Cardiac septum (tissue), 1 donor: Measurements from ENCODE around the gene MPND. TPM values are rescaled to one million over a fixed set of nuclear protein-coding genes. Genes with fewer than 3 reads are reported as not detected.
A peak's percentile ranks its signal among the peaks of the same experiment; 100 is the strongest.

Experiments
- DNase-seq: peaks from one replicate; pipeline ENCODE4 v3.0.0-alpha.2; 2020; ENCODE audit warnings: low spot score
- intact Hi-C: fragments of 100-400 bp; cut with DNase I; formaldehyde crosslinking; loops from one replicate; pipeline ENCODE4 v1.14.0; 2022
- total RNA-seq: library from RNA; stranded (reverse); fragmentation: NEBNext Ultra II Directional; extraction: Animal tissue kit (Norgen Biotek cat#: 25700); gene quantifications from one replicate; pipeline ENCODE4 v1.2.1, GENCODE V29; 2021
- donor health status: DM: no; HTN: no; CAD: no.

Gene MPND
- total RNA-seq, 1 donor from 2014 or later = 14.9 TPM

DNA sequence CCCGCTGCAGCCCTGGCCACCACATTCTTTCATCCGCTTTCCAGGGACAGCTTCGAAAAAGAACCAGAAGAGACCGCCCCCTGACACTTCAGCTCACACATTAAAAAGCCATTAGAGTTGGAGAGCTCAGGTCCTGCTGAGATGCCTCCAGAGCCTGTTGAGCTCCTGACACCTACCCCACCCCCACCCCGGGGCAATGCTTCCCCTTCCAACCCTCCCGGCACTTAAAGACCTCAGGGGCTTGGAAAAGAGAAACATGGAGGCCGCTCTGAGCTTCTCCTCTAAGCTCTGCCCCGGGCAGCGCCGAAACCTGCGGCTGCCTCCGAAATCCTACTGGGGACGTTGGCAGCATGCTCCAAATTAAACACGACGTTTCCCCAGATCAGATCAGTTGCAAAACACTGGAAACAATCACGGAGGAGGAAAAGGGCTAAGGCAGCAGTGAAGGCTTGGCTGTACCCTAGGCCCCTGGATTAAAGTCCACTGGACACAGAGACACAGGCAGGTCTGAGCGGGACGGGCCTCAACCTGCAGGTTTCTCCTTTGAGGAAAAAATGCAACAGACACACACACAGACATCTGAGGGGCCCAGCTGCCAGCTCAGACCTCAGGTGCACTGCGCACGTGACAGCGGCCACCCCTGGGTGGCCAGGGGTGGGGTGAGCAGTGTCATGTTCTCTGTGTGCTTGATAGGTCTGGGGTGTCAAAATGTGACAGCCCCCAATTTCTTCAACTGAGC lies 47.4 kb downstream of the MPND start:
- intact Hi-C loops = no loop called here
- no peak for DNase-seq

DNA sequence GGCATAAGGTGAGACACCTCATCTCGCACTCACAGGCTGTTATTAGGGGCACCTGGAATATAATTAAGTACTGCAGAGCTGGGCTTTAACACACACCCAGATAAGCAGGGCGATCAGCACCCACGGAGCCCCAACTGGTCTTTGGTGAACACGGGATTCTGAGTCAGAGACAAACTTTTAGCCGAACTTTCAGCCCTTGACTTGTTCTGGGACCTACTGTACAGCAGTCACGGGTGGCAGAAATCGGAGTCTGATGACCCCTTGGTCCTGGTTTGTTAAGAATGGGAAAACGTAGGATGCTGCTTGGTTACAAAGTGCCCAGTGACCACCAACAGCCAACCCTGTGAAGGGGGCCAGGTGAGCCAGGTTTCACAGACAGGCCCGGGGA lies 47.9 kb downstream of the MPND start:
- intact Hi-C loops = no loop called here

DNA sequence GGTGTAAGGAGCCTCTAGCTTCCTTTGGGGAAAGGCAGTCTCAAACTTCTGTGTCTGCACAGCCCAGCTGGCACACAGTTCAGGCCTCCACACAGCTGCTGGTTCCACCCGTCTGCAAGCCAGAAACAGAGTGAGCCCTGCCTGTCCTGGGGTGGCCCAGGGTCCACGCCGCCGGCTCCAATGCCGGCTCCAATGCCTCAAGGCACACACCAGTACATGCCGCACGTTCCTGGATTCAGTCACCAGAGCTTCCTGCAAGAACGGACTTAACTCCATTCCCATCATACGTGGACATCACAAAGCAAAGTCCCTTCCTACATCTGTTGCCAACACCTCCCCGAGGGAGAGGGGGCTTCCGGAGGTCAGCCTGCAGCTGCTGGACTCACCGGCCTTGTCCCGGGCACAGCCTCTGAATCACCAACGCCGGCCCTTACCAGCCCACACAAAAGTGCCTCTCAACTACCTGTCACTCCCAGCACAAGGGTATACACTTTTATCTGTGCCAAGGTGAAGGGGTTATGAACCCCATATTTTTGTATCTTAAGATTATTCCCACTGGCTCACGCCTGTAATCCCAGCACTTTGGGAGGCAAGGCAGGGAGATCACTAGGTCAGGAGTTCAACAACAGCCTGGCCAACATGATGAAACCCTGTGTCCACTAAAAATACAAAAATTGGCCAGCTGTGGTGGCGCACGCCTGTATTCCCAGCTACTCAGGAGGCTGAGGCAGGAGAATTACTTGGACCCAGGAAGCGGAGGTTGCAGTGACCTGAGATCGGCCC lies 48.5 kb downstream of the MPND start:
- intact Hi-C loops = no loop called here
- DNase-seq = no peak

More for the DNA sequence above, 47.9 kb downstream of the MPND start:
- no peak for DNase-seq

DNA sequence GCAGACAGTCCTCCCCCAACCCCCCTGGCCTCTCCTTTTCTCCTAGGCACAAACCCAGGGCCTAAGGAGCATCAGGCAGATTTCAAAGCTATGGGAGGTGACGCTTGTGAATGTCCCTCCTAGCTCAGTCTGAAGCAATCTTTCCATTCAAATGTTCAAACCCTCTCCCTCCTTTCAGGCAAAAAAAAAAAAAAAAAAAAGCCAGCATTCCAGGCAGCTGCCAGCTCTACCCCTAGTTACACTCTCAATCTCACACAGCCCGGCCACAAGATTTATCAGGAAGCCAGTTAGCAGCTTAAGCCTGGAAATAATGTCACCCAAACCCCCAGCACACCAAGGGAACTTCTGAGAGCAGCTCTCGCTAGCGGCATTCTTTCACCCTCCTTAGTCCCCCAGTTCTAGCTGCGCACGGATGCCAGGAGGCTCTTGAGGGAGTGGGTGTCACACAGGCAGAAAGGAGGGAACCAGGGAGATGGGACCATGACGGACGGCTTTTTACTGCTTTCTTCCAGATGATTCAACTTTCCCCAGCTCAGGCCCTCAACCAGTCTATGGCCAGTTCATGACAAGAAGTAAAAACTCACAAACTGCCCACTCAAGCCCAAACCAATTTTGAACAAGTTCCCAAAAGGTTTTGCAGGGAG lies 50.7 kb downstream of the MPND start:
- intact Hi-C loops = no loop called here
- no peak for DNase-seq

DNA sequence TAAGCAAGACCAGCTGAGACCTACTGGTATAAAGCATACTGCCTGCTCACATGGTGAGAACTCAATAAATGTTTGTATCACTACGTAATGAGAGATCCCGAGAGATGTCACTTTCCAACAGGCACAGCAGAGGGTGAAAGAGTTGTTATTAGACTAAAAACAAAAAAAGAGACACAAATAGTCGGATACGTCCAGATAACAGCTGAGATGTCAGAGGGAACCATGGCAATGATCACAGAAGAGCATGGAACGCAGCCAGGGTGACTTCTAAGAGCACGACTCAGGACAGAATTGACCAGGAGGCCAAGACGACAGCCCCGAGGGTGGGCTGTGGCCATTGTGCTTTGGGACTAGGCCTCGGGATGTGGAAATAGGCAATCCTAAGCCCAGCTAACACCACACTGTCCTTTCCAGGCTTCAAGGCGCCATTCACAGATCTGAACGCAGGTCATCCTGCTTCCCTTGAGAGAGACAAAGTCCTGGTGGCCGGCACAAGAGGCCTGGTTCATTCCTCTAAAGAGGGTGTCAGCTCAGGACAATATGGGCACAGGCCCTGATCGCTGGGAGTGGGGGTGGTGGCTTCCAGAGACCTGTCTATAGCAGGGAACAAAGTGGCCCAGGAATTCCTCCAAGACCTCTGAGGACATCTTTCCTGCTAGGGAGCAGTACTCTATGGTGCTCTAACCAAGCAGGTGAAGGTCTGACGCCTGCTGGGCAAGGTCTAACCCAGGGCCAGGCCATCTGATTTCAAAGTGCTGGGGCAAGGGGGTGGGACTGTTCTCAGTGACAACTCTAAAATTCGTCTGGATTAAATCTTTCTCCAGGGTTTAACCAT lies 53.8 kb downstream of the MPND start:
- intact Hi-C loops = loop anchor here (5.0 kb wide), 1 partner anchor 45 kb away; no protein-coding TSS in a partner anchor
- no peak for DNase-seq

DNA sequence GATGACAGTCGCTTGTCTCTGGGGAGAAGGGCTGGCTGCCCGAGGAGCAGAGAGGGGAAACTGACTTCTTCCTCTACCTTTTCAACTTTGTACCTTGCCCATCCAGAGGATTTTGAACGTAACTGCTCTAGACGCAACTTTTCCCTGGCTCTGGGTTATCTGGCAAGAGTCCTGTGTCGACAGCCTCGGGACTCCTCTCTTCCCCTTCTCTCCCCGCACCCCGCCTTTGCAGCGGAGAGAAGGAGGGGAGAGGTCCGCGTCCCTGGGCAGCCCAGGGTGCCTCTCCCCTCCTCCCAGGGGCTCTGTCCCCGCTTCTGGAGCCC lies 56.4 kb downstream of the MPND start:
- no peak for DNase-seq
- intact Hi-C loops = loop anchor here (5.0 kb wide), 5 partner anchors 32 to 152 kb away; partner anchors contain the start of genes MPND, UBXN6 and YJU2

DNA sequence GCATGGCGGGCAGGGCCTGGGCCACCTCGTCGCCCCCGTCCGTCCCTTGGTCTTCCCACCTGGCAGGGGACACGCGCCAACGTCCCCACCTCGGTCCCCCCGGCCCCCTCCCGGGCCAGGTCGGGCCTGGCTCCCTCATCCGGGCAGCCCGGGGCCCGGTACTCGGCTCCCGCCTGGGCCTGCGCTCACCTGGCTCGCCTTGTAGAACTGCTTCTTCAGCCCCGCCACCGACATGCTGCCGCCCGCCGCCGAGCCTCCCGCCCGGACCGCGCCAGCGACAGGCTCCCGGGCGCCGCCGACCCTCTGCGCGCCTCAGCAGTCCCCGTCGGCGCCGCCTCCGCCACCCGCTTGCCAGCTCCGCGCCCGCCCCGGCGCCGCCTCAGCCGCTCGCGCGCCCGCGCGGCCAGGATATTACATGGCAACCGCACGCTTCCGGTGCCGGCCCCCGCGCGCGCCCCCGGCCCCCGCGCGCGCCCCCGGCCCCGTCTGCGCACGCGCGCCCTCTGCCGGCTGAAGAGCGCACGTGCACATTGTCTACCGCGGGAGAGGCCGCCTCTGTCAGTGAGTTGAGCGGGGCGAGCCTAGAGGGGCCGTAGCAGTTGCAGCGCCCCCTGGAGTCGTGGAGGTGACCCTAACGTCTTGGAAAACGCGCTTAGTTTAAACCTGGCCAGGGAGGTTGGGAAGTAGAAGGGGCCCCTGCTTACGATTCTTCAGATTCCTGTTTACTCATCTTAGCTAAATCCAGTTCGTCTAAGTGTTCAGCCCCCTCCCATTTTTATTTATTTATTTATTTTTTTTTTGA lies 57.0 kb downstream of the MPND start, which contains the start of gene SH3GL1:
TSS of gene SH3GL1 (minus strand) at position 413 of the 802 bp plus-strand sequence. CDS start at position 234, 179 bp downstream.
- intact Hi-C loops = loop anchor here (5.0 kb wide), 4 partner anchors 33 to 153 kb away; partner anchors contain the start of genes MPND, UBXN6 and YJU2
- peak; percentile 96 for DNase-seq

DNA sequence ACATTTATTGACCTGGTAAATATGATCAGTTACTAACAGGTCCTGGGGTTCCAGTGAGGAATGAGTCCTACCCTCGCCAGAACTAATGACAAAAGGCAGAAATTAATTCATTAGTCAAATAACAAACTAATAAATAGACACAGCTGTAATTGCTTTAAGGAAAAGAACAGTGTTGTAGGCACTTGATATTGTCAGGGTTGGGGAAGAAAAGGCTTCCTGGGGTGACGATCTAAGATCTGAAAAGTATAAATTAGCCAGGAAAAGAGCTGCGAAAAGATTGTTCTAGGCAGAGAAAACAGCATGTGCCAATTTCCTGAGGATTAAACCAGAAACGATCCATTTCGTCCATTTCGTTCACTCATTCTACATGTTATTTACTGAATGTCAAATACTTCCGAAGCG lies 58.4 kb downstream of the MPND start:
- DNase-seq = no peak
- intact Hi-C loops = loop anchor here (5.0 kb wide), 4 partner anchors 34 to 154 kb away; partner anchors contain the start of genes MPND, UBXN6 and YJU2

DNA sequence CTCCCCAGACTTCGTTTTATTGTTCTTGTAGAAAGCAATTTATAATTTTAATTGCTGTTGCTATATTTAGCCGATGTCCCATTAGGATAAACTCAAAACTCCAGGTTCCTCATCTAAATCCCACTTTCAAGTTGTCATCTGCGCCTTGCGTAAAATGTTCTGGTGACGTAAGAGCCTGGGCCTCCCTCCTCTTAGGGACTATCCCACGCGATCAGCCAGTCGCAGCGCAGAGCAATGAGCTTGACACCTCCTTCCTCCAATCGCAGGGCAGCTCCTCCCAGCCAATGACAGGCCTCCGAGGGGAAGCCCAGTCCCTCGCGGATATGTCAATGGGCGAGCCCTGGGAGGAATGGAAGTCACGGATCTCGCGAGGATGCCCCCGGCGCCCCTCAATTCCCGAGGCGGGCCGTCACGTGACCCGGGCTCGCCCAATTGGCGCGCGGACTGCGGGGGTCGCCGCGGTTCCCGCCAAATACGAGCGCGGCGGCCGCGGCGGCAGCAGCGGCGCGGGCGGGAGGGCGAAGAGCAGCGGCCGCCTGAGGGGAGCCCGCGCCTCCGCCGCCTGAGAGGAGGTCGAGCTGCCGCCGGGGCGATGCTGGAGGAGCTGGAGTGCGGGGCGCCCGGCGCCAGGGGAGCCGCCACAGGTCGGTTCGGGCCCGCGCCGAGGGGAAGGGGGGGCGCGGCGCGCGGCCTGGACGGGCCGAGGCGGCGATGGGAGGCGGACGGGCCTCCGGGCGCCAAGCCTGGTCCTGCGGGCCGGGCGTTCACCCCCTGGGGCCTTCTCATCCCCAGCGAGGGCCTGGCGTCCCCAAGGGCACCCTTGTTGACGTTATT lies 59.0 kb downstream of the MPND start, which contains the start of gene CHAF1A:
TSS of gene CHAF1A (plus strand) at position 470 of the 834 bp plus-strand sequence. CDS start at position 593, 123 bp downstream.
- DNase-seq = peak; percentile 100
- intact Hi-C loops = loop anchor here (5.0 kb wide), 4 partner anchors 35 to 155 kb away; partner anchors contain the start of genes MPND, UBXN6 and YJU2

DNA sequence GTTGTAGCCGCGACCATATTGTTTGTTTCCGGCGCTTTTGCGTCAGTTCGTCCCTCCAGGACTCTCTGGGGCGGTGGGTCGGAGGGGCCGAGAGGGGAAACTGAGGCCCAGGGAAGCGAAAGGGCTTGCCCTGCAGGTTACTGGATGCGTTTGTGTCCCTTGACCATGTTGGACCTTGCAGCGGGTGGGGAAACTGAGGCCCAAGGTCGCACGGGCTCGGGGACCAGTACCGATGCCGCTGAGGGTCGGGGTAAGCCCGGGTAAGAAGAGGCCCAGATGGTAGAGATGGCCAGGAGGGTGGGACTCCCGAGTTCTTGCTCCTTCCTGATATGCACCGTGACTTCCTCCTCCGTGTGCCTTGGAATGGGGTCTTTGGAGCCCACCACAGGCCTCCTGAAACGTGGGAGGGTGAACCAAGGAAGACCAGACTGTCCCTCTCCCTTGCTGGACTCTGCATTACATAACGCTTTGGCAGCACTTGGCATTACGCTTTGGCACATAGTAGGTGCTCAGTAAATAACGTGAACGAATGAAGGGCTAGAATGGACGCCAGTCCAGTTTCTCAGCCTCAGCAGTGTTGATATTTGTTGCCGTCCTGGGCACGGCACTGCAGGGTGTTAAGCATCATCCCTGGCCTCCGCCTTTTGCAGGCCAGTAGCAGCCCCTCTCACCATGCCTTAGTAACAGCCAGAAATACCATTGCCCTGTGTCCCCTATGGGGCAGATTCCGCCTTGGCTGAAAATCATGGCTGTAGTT lies 59.8 kb downstream of the MPND start:
- intact Hi-C loops = loop anchor here (5.0 kb wide), 4 partner anchors 36 to 156 kb away; partner anchors contain the start of genes MPND, UBXN6 and YJU2
- no peak for DNase-seq

DNA sequence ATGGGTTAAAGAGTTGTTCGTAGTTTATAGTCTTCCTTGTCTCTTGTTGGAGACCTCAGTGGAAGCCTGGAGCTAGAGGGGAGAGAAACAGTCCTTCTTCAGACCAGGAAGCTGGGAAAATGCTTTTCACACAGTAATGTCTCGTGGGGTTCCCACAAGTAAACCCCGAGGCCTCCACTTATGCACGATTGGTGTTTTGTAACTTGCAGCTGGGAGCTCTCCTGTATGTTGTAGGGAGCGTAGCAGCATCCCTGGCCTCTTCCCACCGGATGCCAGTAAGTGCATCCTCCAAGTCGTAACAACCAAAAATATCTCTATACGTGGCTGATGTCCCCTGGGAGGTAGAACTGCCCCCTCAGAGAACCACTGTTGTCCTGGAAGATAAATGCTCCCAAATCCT lies 62.6 kb downstream of the MPND start:
- DNase-seq = no peak
- intact Hi-C loops = no loop called here

DNA sequence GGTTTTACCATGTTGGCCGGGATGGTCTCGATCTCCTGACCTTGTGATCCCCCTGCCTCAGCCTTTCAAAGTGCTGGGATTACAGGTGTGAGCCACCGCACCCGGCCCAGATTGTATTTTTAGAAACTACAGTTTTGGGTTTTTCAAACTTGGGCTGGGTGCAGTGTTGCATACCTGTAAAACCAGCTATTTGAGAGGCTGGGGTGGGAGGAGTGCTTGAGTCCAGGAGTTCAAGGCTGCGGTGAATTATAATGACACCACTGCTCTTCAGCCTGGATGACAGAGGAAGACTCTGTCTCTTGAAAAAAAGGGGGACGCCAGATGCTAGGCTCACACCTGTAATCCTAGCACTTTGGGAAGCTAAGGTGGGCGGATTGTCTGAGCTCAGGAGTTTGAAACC lies 63.3 kb downstream of the MPND start:
- intact Hi-C loops = no loop called here
- no peak for DNase-seq

DNA sequence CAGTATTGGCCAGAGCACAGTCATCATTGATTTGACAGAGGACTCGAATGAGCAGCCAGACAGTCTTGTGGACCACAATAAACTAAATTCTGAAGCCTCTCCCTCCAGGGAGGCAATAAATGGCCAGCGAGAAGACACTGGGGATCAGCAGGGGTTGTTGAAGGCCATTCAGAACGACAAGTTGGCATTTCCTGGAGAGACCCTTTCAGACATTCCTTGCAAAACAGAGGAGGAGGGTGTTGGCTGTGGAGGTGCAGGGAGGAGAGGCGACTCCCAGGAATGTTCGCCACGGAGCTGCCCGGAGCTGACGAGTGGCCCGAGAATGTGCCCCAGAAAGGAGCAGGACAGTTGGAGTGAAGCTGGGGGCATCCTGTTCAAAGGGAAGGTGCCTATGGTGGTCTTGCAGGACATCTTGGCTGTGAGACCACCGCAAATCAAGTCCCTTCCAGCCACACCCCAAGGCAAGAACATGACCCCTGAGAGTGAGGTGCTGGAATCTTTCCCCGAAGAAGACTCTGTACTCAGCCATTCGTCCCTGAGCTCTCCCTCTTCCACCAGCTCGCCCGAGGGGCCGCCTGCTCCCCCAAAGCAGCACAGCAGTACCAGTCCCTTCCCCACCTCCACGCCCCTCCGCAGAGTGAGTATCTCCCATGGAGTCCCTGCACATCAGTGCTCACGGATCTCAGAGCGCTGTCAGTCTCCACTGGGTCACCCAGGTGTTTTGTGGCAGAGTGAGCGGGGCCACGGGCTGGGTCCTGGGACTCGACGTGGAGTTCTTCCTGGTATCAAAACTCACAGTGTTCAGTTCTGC lies 66.0 kb downstream of the MPND start:
- intact Hi-C loops = no loop called here
- DNase-seq = no peak
